Measurements from ENCODE around the gene ZNF582. TPM values are rescaled to one million over a fixed set of nuclear protein-coding genes. Genes with fewer than 3 reads are reported as not detected.

The ZNF582 gene
- total RNA-seq, 3 donors from 2014 or later (not counting 1 experiment from before 2014, with no cell fraction given) = 1.3 to 3.3 (median 2.8) TPM

DNA sequence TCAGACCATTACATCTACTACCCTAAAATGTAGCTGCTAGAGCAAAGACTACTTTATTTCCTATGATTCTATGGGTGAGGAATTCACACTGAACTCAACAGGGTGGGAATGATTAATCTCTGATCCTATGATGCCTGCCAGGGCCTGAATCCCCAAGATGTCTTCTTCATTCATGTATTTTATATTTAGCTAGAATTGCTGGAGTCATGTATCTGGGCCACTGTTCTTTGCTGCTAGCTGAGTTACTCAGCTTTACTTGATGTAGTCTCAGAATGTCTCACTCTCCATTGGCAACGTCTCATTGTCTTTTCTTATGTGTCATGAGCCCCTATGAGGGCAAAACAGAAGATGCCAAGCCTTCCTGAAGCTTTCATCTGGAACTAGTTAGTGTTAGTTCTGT lies 21.1 kb downstream of the ZNF582 start:
- Mint-ChIP-seq H3K36me3 (peaks cover 58% of the 10 kb centered on the region), H3K27ac (no peak overlapping the region), H3K27me3 (ENCODE audit: low read depth in 2 of 2) (no peaks in the 10 kb centered on the region), H3K4me1 (peaks cover 26 to 29% of the 10 kb centered on the region in 2 donors), H3K9me3 (peaks cover 10 to 22% of the 10 kb centered on the region in 2 donors), H3K4me3 (no peak overlapping the region)
- no peak for DNase-seq
- no peak overlapping the region for H3K4me3 ChIP-seq (ENCODE audit: low read length)
- no peak for ATAC-seq
- peaks cover 24% of the 10 kb centered on the region for H3K9me3 ChIP-seq (ENCODE audit: control insufficient read depth, insufficient read depth, low read length)
- 67% methylated on average over 1 of the region's 1 CpG for WGBS (ENCODE audit: insufficient coverage)
- TF ChIP-seq, protein P1, sequence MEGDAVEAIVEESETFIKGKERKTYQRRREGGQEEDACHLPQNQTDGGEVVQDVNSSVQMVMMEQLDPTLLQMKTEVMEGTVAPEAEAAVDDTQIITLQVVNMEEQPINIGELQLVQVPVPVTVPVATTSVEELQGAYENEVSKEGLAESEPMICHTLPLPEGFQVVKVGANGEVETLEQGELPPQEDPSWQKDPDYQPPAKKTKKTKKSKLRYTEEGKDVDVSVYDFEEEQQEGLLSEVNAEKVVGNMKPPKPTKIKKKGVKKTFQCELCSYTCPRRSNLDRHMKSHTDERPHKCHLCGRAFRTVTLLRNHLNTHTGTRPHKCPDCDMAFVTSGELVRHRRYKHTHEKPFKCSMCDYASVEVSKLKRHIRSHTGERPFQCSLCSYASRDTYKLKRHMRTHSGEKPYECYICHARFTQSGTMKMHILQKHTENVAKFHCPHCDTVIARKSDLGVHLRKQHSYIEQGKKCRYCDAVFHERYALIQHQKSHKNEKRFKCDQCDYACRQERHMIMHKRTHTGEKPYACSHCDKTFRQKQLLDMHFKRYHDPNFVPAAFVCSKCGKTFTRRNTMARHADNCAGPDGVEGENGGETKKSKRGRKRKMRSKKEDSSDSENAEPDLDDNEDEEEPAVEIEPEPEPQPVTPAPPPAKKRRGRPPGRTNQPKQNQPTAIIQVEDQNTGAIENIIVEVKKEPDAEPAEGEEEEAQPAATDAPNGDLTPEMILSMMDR (IDR thresholded peaks at IDR 0.05) = no peak
- intact Hi-C loops (cut with micrococcal nuclease) = no loop called here
- no peak overlapping the region for H3K27ac ChIP-seq (ENCODE audit: low read length)
- H3K4me1 ChIP-seq (ENCODE audit: control insufficient read depth, insufficient read depth, low read length) = peaks cover 9% of the 10 kb centered on the region
- peaks cover 30% of the 10 kb centered on the region for H3K36me3 ChIP-seq (ENCODE audit: control insufficient read depth, insufficient read depth, low read length)
- no peaks in the 10 kb centered on the region for H3K27me3 ChIP-seq (ENCODE audit: control insufficient read depth, insufficient read depth, low read length)

GRCh38 chr19:56369886-56370676 lies 23.3 kb downstream of the ZNF582 start:
- intact Hi-C loops (cut with micrococcal nuclease) = no loop called here
- no peak overlapping the region for H3K27ac ChIP-seq (ENCODE audit: low read length)
- H3K27me3 Mint-ChIP-seq (ENCODE audit: low read depth in 2 of 2) = no peaks in the 10 kb centered on the region
- peaks cover 15% of the 10 kb centered on the region for H3K9me3 ChIP-seq (ENCODE audit: control insufficient read depth, insufficient read depth, low read length)
- H3K4me1 ChIP-seq (ENCODE audit: control insufficient read depth, insufficient read depth, low read length) = peaks cover 9% of the 10 kb centered on the region
- no peak overlapping the region for H3K27ac Mint-ChIP-seq
- TF ChIP-seq, protein P1 (IDR thresholded peaks at IDR 0.05) = no peak
- H3K4me3 Mint-ChIP-seq = peak overlapping the region; percentile 75
- ATAC-seq (no peak), DNase-seq (no peak)
- WGBS (ENCODE audit: insufficient coverage) = 89% methylated on average over 1 of the region's 3 CpGs
- H3K4me3 ChIP-seq (ENCODE audit: low read length) = no peak overlapping the region
- H3K27me3 ChIP-seq (ENCODE audit: control insufficient read depth, insufficient read depth, low read length) = no peaks in the 10 kb centered on the region
- H3K4me1 Mint-ChIP-seq = peaks cover 26 to 29% of the 10 kb centered on the region in 2 donors
- peaks cover 0 to 5% of the 10 kb centered on the region in 2 donors for H3K9me3 Mint-ChIP-seq
- H3K36me3 ChIP-seq (ENCODE audit: control insufficient read depth, insufficient read depth, low read length) = peaks cover 19% of the 10 kb centered on the region
- H3K36me3 Mint-ChIP-seq = peaks cover 37% of the 10 kb centered on the region

DNA sequence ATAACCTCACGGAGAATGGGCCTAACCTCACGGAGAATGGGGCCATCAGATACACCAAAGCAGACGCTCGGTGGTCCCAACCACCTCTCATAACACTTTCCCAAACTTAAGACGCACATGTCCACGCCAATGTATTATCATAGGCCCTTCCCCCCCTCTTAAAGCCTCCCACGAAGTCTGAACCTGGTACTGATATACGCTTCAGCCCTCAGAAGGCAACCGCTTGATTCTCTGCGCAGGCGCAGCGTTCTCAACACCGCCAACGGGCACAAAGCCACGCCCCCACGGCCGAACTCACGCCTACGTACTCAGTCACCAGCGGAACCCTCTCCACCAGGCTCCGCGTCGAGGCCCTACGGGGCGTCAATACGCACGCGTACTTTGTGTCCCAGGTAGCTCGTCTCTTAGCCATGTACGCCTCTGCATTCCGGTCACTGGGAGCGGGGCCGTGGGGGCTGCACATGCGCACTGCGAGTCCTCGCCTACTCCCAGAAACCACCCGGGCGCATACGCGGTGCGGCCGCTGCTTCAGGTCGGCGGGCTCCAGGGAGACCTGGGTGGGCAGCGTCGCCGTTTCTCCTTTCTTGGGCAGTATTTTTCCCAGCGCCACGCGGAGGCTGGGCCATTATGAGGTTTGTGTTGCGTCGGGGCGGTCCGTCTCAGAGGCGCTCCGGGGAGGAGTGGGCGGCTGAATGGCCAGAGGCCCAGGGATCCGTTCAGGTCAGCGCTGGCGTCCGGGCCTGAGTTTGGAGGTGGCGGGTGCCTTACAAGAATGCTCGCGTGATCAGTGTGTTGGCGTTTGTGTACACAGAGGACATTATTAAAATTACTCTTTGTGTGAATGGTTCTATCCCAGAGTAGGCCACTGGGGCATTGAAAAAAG lies 25.3 kb downstream of the ZNF582 start:
- H3K27ac ChIP-seq (ENCODE audit: low read length) = peak overlapping the region; percentile 73
- H3K4me3 ChIP-seq (ENCODE audit: low read length) = peak overlapping the region; percentile 64
- intact Hi-C loops (cut with micrococcal nuclease) = loop anchor here (1.0 kb wide), 1 partner anchor 25 kb away; the partner anchor contains the start of gene ZNF582
- Mint-ChIP-seq H3K36me3 (peaks cover 27% of the 10 kb centered on the region), H3K4me3 (peak overlapping the region; percentile 96), H3K9me3 (peaks cover 2 to 8% of the 10 kb centered on the region in 2 donors), H3K27me3 (ENCODE audit: low read depth in 2 of 2) (no peaks in the 10 kb centered on the region), H3K4me1 (peaks cover 26 to 29% of the 10 kb centered on the region in 2 donors), H3K27ac (peak overlapping the region; percentile 92 to 98)
- DNase-seq = peak; percentile 84 to 87
- no peaks in the 10 kb centered on the region for H3K27me3 ChIP-seq (ENCODE audit: control insufficient read depth, insufficient read depth, low read length)
- peak; percentile 92 to 94 (median 93) for ATAC-seq
- peaks cover 9% of the 10 kb centered on the region for H3K4me1 ChIP-seq (ENCODE audit: control insufficient read depth, insufficient read depth, low read length)
- 9% methylated on average over 65 of the region's 65 CpGs for WGBS (ENCODE audit: insufficient coverage)
- peaks cover 9% of the 10 kb centered on the region for H3K9me3 ChIP-seq (ENCODE audit: control insufficient read depth, insufficient read depth, low read length)
- TF ChIP-seq, protein P1 (IDR thresholded peaks at IDR 0.05) = peak; percentile 11
- no peaks in the 10 kb centered on the region for H3K36me3 ChIP-seq (ENCODE audit: control insufficient read depth, insufficient read depth, low read length)

All from natural killer cell (primary cell).